DND-41 (cell line): Measurements from ENCODE around the gene KIR3DL3.

ENCODE experiments used
- ATAC-seq: fragments of 200-7000 bp; cut with Tn5 transposase; 3 replicates; pipeline ENCODE4 v1.9.1; 2021; ENCODE audit warnings: low read depth; ENCODE audit not compliant: insufficient read depth
- DNase-seq: peaks from one replicate; pipeline ENCODE4 v3.0.0-alpha.2; 2020
- H2AFZ ChIP-seq: 2 replicates; pipeline ENCODE4 v1.6.0; 2012; ENCODE audit warnings: low read depth, low read length
- H3K27ac ChIP-seq: 2 replicates; pipeline ENCODE4 v1.5.1; 2012; ENCODE audit warnings: low read length, inconsistent platforms
- H3K27me3 ChIP-seq: fragments of 200-600 bp; sonication (generic); 2 replicates; pipeline ENCODE4 v1.6.0; 2012; ENCODE audit warnings: low read length, mild to moderate bottlenecking, inconsistent platforms; ENCODE audit not compliant: insufficient read depth, poor library complexity
- H3K36me3 ChIP-seq: 2 replicates; pipeline ENCODE4 v1.5.1; 2012; ENCODE audit warnings: low read length, inconsistent platforms; ENCODE audit not compliant: insufficient read depth
- H3K4me1 ChIP-seq: 2 replicates; pipeline ENCODE4 v1.5.1; 2012; ENCODE audit warnings: mild to moderate bottlenecking, low read length; ENCODE audit not compliant: insufficient read depth
- H3K4me2 ChIP-seq: 2 replicates; pipeline ENCODE4 v1.6.0; 2012; ENCODE audit warnings: mild to moderate bottlenecking, moderate library complexity, low read length, inconsistent platforms; ENCODE audit not compliant: insufficient read depth
- H3K4me3 ChIP-seq, 2 experiments: fragments of 200-600 bp in 1 of 2; shearing (Covaris generic) in 1 of 2; 2 replicates each; pipeline ENCODE4 v1.5.1; 2012 to 2016; ENCODE audit warnings: inconsistent platforms in 2 of 2, low read length in 2 of 2, mild to moderate bottlenecking in 2 of 2, low read depth in 1 of 2, moderate library complexity in 1 of 2
- H3K79me2 ChIP-seq: 2 replicates; pipeline ENCODE4 v1.6.0; 2012; ENCODE audit warnings: low read length, inconsistent platforms; ENCODE audit not compliant: insufficient read depth
- H3K9ac ChIP-seq: 2 replicates; pipeline ENCODE4 v1.6.0; 2012; ENCODE audit warnings: low read depth, mild to moderate bottlenecking, inconsistent platforms, low read length, moderate library complexity
- H3K9me3 ChIP-seq: 2 replicates; pipeline ENCODE4 v1.5.1; 2012; ENCODE audit warnings: low read length, moderate library complexity, mild to moderate bottlenecking, inconsistent platforms; ENCODE audit not compliant: insufficient read depth, severe bottlenecking
- H4K20me1 ChIP-seq: 2 replicates; pipeline ENCODE4 v1.6.0; 2012; ENCODE audit warnings: low read length; ENCODE audit not compliant: insufficient read depth
- CTCF ChIP-seq: IDR thresholded peaks from 2 replicates; pipeline ENCODE4 v1.5.1; 2012; ENCODE audit warnings: borderline replicate concordance, low read length, moderate library complexity, mild to moderate bottlenecking; ENCODE audit not compliant: poor library complexity, severe bottlenecking; ENCODE audit errors: extremely low read depth
- EZH2 ChIP-seq: IDR thresholded peaks from 3 replicates; pipeline ENCODE4 v1.6.1; 2012; ENCODE audit warnings: borderline replicate concordance, low read depth, mild to moderate bottlenecking, moderate library complexity, low read length, inconsistent platforms; ENCODE audit not compliant: severe bottlenecking

The KIR3DL3 gene

GRCh38 chr19:54727562-54727961 is 3.3 kb downstream of the KIR3DL3 start:
- Histone ChIP-seq H4K20me1 (no peaks in the 10 kb centered on the region), H3K9ac (no peak overlapping the region), H3K27ac (no peak overlapping the region), H3K9me3 (no peaks in the 10 kb centered on the region), H3K27me3 (no peaks in the 10 kb centered on the region), H2AFZ (no peak overlapping the region), H3K4me1 (no peaks in the 10 kb centered on the region), H3K79me2 (no peaks in the 10 kb centered on the region), H3K36me3 (no peaks in the 10 kb centered on the region), H3K4me2 (no peak overlapping the region), H3K4me3 (no peak overlapping the region)
- no peak for DNase-seq
- no peak for TF ChIP-seq CTCF
- no peak for TF ChIP-seq EZH2
- ATAC-seq = no peak

- H3K27me3 ChIP-seq = no peaks in the 10 kb centered on the region
- DNase-seq (no peak), ATAC-seq (no peak)
- H3K9ac ChIP-seq = no peak overlapping the region
- H3K27ac ChIP-seq = no peak overlapping the region
- H3K4me3 ChIP-seq = no peak overlapping the region
- no peaks in the 10 kb centered on the region for H3K79me2 ChIP-seq
- no peaks in the 10 kb centered on the region for H4K20me1 ChIP-seq
- H2AFZ ChIP-seq = no peak overlapping the region
- H3K4me2 ChIP-seq = no peak overlapping the region
- TF ChIP-seq CTCF (no peak), EZH2 (no peak)
- H3K36me3 ChIP-seq = no peaks in the 10 kb centered on the region
- no peaks in the 10 kb centered on the region for H3K4me1 ChIP-seq
- no peaks in the 10 kb centered on the region for H3K9me3 ChIP-seq
Measured at GRCh38 chr19:54728167-54728566, 3.9 kb downstream of the KIR3DL3 start.

- Histone ChIP-seq H3K4me2 (no peak overlapping the region), H3K36me3 (no peaks in the 10 kb centered on the region), H3K4me1 (no peaks in the 10 kb centered on the region), H3K4me3 (no peak overlapping the region), H3K27ac (no peak overlapping the region), H3K79me2 (no peaks in the 10 kb centered on the region), H3K27me3 (no peaks in the 10 kb centered on the region), H3K9ac (no peak overlapping the region), H3K9me3 (no peaks in the 10 kb centered on the region), H4K20me1 (no peaks in the 10 kb centered on the region), H2AFZ (no peak overlapping the region)
- no peak for ATAC-seq
- TF ChIP-seq CTCF = no peak
- no peak for TF ChIP-seq EZH2
- no peak for DNase-seq
Measured at GRCh38 chr19:54729416-54730188, 5.4 kb downstream of the KIR3DL3 start.
